Measurements from ENCODE around the gene TEKT3.

GRCh38 chr17:15309793-15310192 lies 31.6 kb downstream of the TEKT3 start:
- TF ChIP-seq CTCF (conservative IDR thresholded peaks at IDR 0.05; ENCODE audit: low read depth, low read length), result no peak
- TF ChIP-seq SMC3 (IDR thresholded peaks at IDR 0.05; ENCODE audit: low read depth, low read length), result no peak
- TF ChIP-seq FOS (IDR thresholded peaks at IDR 0.05; ENCODE audit: low read depth, low read length), result no peak
- TF ChIP-seq CHD1 (IDR thresholded peaks at IDR 0.05; ENCODE audit: low read depth, low read length), result no peak
- TF ChIP-seq, protein P1, sequence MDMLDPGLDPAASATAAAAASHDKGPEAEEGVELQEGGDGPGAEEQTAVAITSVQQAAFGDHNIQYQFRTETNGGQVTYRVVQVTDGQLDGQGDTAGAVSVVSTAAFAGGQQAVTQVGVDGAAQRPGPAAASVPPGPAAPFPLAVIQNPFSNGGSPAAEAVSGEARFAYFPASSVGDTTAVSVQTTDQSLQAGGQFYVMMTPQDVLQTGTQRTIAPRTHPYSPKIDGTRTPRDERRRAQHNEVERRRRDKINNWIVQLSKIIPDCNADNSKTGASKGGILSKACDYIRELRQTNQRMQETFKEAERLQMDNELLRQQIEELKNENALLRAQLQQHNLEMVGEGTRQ (IDR thresholded peaks at IDR 0.05; ENCODE audit: low read depth, low read length), result no peak
- TF ChIP-seq POLR2A (IDR thresholded peaks at IDR 0.05; ENCODE audit: low read depth, low read length), result no peak
- TF ChIP-seq RFX5 (IDR thresholded peaks at IDR 0.05; ENCODE audit: low read depth, low read length), result no peak
- no peak for TF ChIP-seq RAD21 (IDR thresholded peaks at IDR 0.05; ENCODE audit: low read length)
- no peak for TF ChIP-seq RCOR1 (IDR thresholded peaks at IDR 0.05; ENCODE audit: insufficient replicate concordance, low read length)
